GM12878 (cell line): ENCODE data around the gene PLAC8. TPM values are rescaled to one million over a fixed set of nuclear protein-coding genes. Genes with fewer than 3 reads are reported as not detected.

ENCODE experiments used
- ATAC-seq: fragments of 200-7000 bp; cut with Tn5 transposase; 3 replicates; pipeline ENCODE4 v1.9.1; 2020; ENCODE audit warnings: mild to moderate bottlenecking, moderate library complexity
- BruUV-seq: library from RNA; stranded (reverse); fragments of 400-500 nt; replicated peaks from 2 replicates; lab custom pipeline; 2021; lab: Mats Ljungman, UMichigan
- CTCF ChIA-PET: fragments of 300-600 bp; sonication (Branson Sonifier 250); formaldehyde crosslinking; extraction: SDS; loops from one replicate; lab custom pipeline; 2021; ENCODE audit warnings: inconsistent platforms; lab: Yijun Ruan, JAX
- POLR2A ChIA-PET: fragments of 350-600 bp; formaldehyde crosslinking; extraction: SDS; loops from one replicate; lab custom pipeline; 2021; ENCODE audit warnings: inconsistent platforms; lab: Charles Lee
- RAD21 ChIA-PET: fragments of 300-600 bp; sonication (Branson Sonifier 250); formaldehyde crosslinking; loops from one replicate; lab custom pipeline; 2023; ENCODE audit warnings: antibody characterized with exemption; ENCODE audit not compliant: unreplicated experiment; lab: Charles Lee
- SMC1A ChIA-PET: fragments of 300-600 bp; sonication (Branson Sonifier 250); formaldehyde crosslinking; loops from one replicate; lab custom pipeline; 2023; ENCODE audit not compliant: unreplicated experiment, uncharacterized antibody; lab: Charles Lee
- DNase-seq: peaks from one replicate; pipeline ENCODE4 v3.0.0-alpha.2; 2011; ENCODE audit warnings: low read depth, low spot score
- FAIRE-seq: peaks from 3 replicates; lab custom pipeline; 2011; peaks lifted over from hg19 to GRCh38; lab: Jason Lieb, UNC
- H2AFZ ChIP-seq: 2 replicates; pipeline ENCODE4 v1.6.0; 2011; ENCODE audit warnings: low read depth, low read length, control low read depth; ENCODE audit not compliant: control insufficient read depth
- H3K27ac ChIP-seq: 2 replicates; pipeline ENCODE4 v1.5.1; 2011; ENCODE audit warnings: control low read depth; ENCODE audit not compliant: control insufficient read depth, insufficient read depth
- H3K27me3 ChIP-seq, 2 experiments: replicated peaks in 1 of 2; 2 replicates each; pipeline versions ENCODE4 v1.6.0 to v1.6.1; 2011; ENCODE audit warnings: low read length in 1 of 2; ENCODE audit not compliant: control insufficient read depth in 2 of 2, insufficient read depth in 2 of 2
- H3K36me3 ChIP-seq, 2 experiments: 2 replicates each; pipeline ENCODE4 v1.5.1; 2011; ENCODE audit warnings: low read length in 1 of 2; ENCODE audit not compliant: control insufficient read depth in 2 of 2, insufficient read depth in 2 of 2
- H3K4me1 ChIP-seq: 2 replicates; pipeline ENCODE4 v1.6.1; 2011; ENCODE audit warnings: mild to moderate bottlenecking, low read length, moderate library complexity, mixed read lengths; ENCODE audit not compliant: control insufficient read depth, insufficient read depth
- H3K4me2 ChIP-seq: 2 replicates; pipeline ENCODE4 v1.6.0; 2011; ENCODE audit warnings: control low read depth; ENCODE audit not compliant: control insufficient read depth, insufficient read depth
- H3K4me3 ChIP-seq: fragments of 200-600 bp; sonication (generic); 2 replicates; pipeline ENCODE4 v1.5.1; 2016
- H3K79me2 ChIP-seq: 2 replicates; pipeline ENCODE4 v1.6.0; 2011; ENCODE audit warnings: low read length; ENCODE audit not compliant: control insufficient read depth, insufficient read depth
- H3K9ac ChIP-seq: 2 replicates; pipeline ENCODE4 v1.8.0; 2011; ENCODE audit warnings: low read length, control low read depth, mixed read lengths; ENCODE audit not compliant: control insufficient read depth, insufficient read depth
- H3K9me3 ChIP-seq: replicated peaks from 3 replicates; pipeline ENCODE4 v1.5.1; 2011; ENCODE audit warnings: mild to moderate bottlenecking, low read length; ENCODE audit not compliant: control insufficient read depth, insufficient read depth
- H4K20me1 ChIP-seq: 2 replicates; pipeline ENCODE4 v1.6.0; 2011; ENCODE audit not compliant: control insufficient read depth, insufficient read depth
- ESRRA ChIP-seq: IDR thresholded peaks from 2 replicates; pipeline ENCODE4 v1.6.1; 2012; ENCODE audit warnings: mild to moderate bottlenecking, low read length, improper control_type of control experiment
- HDGF ChIP-seq: fragments of 450-650 bp; IDR thresholded peaks from 2 replicates; pipeline ENCODE4 v1.6.1; 2016; ENCODE audit warnings: antibody characterized with exemption
- MEF2B ChIP-seq: fragments of 450-650 bp; IDR thresholded peaks from 2 replicates; pipeline ENCODE4 v1.6.1; 2018; ENCODE audit warnings: mild to moderate bottlenecking, moderate library complexity; ENCODE audit not compliant: partially characterized antibody, poor library complexity, severe bottlenecking
- in situ Hi-C: fragments of 300-500 bp; cut with MboI; formaldehyde crosslinking; loops from 9 replicates; pipeline ENCODE4 v1.14.3; 2018; ENCODE audit warnings: mixed read lengths
- intact Hi-C: fragments of 100-400 bp; cut with micrococcal nuclease; formaldehyde crosslinking; loops from one replicate; pipeline ENCODE4 v1.14.2; 2022; ENCODE audit not compliant: unreplicated experiment
- polyA plus RNA-seq, 11 experiments: library from polyadenylated mRNA; depleted of rRNA in 4 of 11; unstranded in 6 of 11; stranded (reverse) in 5 of 11; fragments of >200 nt; fragmentation: Nextera tagmentation in 4 of 11; fragmentation: Illumina TruSeq in 1 of 11; extraction: Ambion mirVana in 4 of 11; extraction: Trizol in 1 of 11; gene quantifications; 1 replicate in 1 of 11; 2 replicates in 10 of 11; pipeline versions ENCODE4 v1.2.1 to v1.2.3, GENCODE V29; 2011 to 2016; ENCODE audit warnings: inconsistent platforms in 2 of 11, missing spikeins in 2 of 11, low read depth in 1 of 11
- total RNA-seq, 4 experiments: library from RNA; depleted of rRNA in 3 of 4; stranded (reverse); fragments of >200 nt in 3 of 4; fragmentation: Illumina TruSeq in 1 of 4; extraction: Trizol in 1 of 4; gene quantifications; 2 replicates each; pipeline versions ENCODE4 v1.2.1 to v1.2.3, GENCODE V29; 2013 to 2021
- TF ChIP-seq, protein P1 (sequence below): fragments of 450-650 bp; IDR thresholded peaks from 2 replicates; pipeline ENCODE4 v1.6.1; 2017; ENCODE audit warnings: mild to moderate bottlenecking, moderate library complexity
- TF ChIP-seq, protein P2 (sequence below): fragments of 450-650 bp; IDR thresholded peaks from 2 replicates; pipeline ENCODE4 v1.6.1; 2017; ENCODE audit warnings: mild to moderate bottlenecking
- TF ChIP-seq, protein P3 (sequence below): fragments of 450-650 bp; IDR thresholded peaks from 2 replicates; pipeline ENCODE4 v1.6.1; 2016; ENCODE audit warnings: mild to moderate bottlenecking

Gene PLAC8
- total and polyA plus RNA-seq, 10 of the 15 experiments (the other 5 are each of a cell fraction or from before 2014, with no cell fraction given): 214 to 841 (median 348) TPM

DNA sequence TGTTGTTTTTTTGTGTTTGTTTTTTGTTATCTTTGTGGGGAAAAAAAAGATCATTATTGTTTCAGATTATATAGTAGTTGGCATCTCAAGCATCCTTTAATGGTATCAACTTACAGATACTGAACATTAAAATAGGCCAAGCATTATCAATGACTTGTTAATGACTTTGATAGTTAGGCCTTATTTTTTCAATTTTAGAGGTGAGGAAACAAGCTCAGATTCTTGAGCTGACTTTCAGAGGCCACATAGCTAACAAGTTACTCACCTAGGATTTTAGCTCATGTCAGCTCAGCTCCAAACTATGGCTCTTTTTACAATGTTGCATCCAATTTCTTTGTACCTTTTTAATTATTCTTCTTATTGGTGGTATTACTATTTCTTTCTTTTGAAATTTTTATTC is 471 bp upstream of the PLAC8 start:
- H3K9me3 ChIP-seq: no peaks in the 10 kb centered on the region
- H4K20me1 ChIP-seq: no peaks in the 10 kb centered on the region
- peak overlapping the region; percentile 97 for H3K9ac ChIP-seq
- TF ChIP-seq, protein P1, sequence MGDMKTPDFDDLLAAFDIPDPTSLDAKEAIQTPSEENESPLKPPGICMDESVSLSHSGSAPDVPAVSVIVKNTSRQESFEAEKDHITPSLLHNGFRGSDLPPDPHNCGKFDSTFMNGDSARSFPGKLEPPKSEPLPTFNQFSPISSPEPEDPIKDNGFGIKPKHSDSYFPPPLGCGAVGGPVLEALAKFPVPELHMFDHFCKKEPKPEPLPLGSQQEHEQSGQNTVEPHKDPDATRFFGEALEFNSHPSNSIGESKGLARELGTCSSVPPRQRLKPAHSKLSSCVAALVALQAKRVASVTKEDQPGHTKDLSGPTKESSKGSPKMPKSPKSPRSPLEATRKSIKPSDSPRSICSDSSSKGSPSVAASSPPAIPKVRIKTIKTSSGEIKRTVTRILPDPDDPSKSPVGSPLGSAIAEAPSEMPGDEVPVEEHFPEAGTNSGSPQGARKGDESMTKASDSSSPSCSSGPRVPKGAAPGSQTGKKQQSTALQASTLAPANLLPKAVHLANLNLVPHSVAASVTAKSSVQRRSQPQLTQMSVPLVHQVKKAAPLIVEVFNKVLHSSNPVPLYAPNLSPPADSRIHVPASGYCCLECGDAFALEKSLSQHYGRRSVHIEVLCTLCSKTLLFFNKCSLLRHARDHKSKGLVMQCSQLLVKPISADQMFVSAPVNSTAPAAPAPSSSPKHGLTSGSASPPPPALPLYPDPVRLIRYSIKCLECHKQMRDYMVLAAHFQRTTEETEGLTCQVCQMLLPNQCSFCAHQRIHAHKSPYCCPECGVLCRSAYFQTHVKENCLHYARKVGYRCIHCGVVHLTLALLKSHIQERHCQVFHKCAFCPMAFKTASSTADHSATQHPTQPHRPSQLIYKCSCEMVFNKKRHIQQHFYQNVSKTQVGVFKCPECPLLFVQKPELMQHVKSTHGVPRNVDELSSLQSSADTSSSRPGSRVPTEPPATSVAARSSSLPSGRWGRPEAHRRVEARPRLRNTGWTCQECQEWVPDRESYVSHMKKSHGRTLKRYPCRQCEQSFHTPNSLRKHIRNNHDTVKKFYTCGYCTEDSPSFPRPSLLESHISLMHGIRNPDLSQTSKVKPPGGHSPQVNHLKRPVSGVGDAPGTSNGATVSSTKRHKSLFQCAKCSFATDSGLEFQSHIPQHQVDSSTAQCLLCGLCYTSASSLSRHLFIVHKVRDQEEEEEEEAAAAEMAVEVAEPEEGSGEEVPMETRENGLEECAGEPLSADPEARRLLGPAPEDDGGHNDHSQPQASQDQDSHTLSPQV: peak; percentile 79; the same call in 1 of the 2 replicates
- TF ChIP-seq, protein P2, sequence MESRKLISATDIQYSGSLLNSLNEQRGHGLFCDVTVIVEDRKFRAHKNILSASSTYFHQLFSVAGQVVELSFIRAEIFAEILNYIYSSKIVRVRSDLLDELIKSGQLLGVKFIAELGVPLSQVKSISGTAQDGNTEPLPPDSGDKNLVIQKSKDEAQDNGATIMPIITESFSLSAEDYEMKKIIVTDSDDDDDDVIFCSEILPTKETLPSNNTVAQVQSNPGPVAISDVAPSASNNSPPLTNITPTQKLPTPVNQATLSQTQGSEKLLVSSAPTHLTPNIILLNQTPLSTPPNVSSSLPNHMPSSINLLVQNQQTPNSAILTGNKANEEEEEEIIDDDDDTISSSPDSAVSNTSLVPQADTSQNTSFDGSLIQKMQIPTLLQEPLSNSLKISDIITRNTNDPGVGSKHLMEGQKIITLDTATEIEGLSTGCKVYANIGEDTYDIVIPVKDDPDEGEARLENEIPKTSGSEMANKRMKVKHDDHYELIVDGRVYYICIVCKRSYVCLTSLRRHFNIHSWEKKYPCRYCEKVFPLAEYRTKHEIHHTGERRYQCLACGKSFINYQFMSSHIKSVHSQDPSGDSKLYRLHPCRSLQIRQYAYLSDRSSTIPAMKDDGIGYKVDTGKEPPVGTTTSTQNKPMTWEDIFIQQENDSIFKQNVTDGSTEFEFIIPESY: 0 out of 2 replicates have a peak, but pooled peaks have one; percentile 39
- TF ChIP-seq MEF2B (peak; percentile 9), HDGF (0 out of 2 replicates have a peak, but pooled peaks have one; percentile 35), ESRRA (no peak)
- TF ChIP-seq, protein P3, sequence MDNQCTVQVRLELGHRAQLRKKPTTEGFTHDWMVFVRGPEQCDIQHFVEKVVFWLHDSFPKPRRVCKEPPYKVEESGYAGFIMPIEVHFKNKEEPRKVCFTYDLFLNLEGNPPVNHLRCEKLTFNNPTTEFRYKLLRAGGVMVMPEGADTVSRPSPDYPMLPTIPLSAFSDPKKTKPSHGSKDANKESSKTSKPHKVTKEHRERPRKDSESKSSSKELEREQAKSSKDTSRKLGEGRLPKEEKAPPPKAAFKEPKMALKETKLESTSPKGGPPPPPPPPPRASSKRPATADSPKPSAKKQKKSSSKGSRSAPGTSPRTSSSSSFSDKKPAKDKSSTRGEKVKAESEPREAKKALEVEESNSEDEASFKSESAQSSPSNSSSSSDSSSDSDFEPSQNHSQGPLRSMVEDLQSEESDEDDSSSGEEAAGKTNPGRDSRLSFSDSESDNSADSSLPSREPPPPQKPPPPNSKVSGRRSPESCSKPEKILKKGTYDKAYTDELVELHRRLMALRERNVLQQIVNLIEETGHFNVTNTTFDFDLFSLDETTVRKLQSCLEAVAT: no peak
- TF ChIP-seq, all 136 proteins: peak for 4
- intact Hi-C loops: loop anchor here (5.0 kb wide), 1 partner anchor 223 kb away; the partner anchor contains the start of gene SEC31A
- no peak for FAIRE-seq
- no peak for ATAC-seq
- Histone ChIP-seq H3K79me2 (peaks cover 55% of the 10 kb centered on the region), H3K4me2 (peak overlapping the region; percentile 68), H3K4me1 (peaks cover 8% of the 10 kb centered on the region; the same call in 1 of the 2 replicates), H3K27ac (peak overlapping the region; percentile 99), H3K27me3 (no peaks in the 10 kb centered on the region), H3K36me3 (no peaks in the 10 kb centered on the region; a peak in 1 of 4 replicates), H2AFZ (peak overlapping the region; percentile 21; the same call in 1 of the 2 replicates), H3K4me3 (peak overlapping the region; percentile 29; the same call in 1 of the 2 replicates)
- ChIA-PET SMC1A (interaction anchor here (0.6 to 9.7 kb wide), 23 partner anchors 10 to 1203 kb away, joined by 3 to 183 read pairs (median 5); no protein-coding TSS in a partner anchor), POLR2A (interaction anchor here (0.6 to 8.0 kb wide), 4 partner anchors 31 to 126 kb away, joined by 3 to 77 read pairs (median 10); no protein-coding TSS in a partner anchor), CTCF (interaction anchor here (0.7 to 6.4 kb wide), 10 partner anchors 9 to 166 kb away, joined by 3 to 43 read pairs (median 4); no protein-coding TSS in a partner anchor), RAD21 (interaction anchor here (0.6 to 7.0 kb wide), 16 partner anchors 10 to 166 kb away, joined by 3 to 127 read pairs (median 5); no protein-coding TSS in a partner anchor)
- in situ Hi-C loops: loop anchor here (5.0 kb wide), 1 partner anchor 102 kb away; no protein-coding TSS in a partner anchor
- BruUV-seq: no TSS peak
- no peak for DNase-seq
